ENCODE measurements around the gene INSIG2. TPM values are rescaled to one million over a fixed set of nuclear protein-coding genes. Genes with fewer than 3 reads are reported as not detected.

The INSIG2 gene
- polyA plus RNA-seq, 3 donors: 32.0 to 33.1 (median 32.1) TPM

DNA sequence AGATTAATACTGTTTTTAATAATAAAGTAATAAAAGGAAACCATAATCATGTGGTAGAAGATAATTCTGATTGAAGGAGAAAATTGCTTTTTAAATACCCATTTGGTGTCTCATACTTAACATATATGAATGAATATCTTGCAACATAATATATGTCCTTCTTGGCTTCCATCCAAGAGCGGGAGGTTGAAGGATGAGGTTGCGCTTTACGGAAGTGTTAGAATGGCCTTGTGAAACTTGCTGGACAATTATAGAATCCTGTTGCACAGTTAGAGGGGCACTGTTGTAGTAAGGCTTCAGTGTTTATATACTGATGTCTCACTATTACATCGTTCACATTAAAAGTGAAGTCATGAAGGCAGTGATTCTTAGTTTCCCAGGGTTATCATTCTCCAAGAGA is 9.4 kb downstream of the INSIG2 start:
- DNase-seq (ENCODE audit: low read depth in 3 of 3, low spot score in 2 of 3): no peak

DNA sequence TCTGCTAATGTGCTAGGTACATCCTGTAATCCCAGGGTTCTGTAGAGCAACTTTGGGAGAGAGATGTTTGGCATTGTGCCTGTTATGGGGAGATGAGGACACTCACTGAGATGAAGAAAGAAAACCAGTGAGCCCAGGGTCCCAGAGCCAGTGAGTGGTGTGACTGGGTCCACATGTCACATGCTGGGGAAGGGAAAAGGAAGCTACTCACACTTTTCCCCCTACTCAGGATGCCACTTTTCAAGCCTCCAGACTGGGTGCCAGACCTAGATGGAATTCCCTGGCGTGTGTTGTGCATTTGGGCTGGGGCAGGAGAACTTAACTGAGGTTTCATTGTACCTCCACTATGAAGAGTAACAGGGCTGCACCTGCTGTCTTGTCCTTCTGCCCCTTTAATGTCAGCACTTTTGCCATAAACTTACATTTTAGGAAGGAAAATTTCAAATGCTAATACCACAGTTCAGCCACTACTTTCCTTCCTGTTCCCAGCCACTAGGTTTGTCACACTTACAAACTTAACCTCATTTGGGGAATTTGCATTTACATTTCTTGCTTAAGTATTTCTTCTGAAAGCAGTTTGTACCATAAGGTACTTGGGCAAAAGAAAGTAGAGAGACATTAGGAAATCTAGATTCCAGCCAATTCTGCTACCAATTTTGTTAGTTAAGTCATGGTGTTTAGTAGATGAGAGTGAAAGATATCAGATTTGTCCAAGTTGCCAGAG is 10.2 kb downstream of the INSIG2 start:
- no peak for DNase-seq (ENCODE audit: low read depth in 3 of 3, low spot score in 2 of 3)

DNA sequence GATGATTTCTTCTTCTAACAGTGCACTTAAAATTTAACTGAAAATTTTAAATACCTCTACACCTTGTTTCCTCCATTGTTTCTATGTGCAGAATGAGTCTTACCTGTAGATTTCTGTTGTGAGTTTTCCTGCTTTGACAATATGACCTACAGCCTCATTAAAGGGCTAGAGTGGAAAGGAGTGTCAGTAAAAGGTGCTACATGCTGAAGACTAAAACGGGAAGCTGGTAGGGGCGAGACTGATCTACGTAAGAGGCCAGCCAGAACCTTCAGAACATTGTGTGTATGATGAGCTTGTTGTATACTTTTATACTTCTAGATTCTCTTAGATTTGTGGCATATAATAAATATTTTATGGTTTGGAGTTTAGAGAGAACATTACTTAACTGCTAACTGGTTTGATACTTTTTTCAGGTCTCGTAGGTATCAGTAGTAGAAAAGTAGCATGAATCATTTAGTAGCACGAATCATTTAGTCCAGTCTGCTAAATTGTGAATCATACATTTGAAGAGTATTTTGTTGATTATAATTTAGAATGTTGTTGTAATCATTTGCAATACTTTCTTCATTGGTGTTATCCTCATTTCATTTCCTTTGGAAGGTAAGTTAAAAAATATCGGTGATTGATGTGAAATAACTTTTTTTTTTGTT is 14.3 kb downstream of the INSIG2 start:
- no peak for DNase-seq (ENCODE audit: low read depth in 3 of 3, low spot score in 2 of 3)

DNA sequence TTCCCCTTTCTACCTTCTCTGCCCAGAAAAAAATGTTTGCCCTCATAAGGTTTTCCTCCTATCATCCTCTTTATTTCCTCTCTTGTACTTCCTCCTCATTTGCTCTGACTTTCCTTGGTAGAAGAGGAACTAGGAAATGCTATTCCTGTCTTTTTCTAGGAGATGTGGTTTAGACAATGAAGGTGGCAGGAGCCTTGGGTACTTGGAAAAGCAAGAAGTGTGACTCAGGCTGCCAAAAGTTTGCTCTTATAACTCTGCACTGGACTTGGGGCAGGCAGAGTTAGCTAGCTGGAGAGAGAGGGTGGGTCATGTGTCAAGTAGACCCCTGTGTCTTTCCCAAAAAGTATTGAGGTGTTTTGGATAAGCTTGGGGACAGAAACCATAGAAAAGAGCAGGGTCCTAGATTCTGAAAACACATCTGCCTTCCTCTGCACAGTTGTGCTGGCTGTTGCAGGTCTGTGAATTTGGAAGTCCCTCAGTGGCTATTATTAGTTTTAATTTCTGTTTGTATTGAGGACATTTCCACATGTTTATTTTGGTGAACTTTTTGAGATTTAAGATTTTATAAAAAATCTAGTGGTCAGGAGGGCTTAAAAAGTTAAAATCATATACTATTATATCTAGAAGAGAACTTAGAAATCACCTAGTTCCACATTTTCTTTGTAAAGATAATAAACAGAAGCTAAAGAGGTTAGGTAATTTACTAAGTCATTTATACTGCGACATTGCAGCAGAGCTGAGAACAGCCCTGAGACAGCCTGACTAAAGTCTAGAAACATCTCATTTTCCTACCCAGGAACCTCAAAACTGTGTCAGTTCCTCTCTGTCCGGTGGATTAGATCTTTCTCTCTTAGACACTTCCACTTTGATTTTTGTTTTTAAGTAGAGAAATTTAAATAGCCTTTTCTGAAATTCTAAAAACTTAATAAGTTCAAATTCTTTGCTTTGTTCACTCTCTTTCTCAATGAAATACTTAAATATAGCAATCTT is 16.0 kb downstream of the INSIG2 start:
- DNase-seq (ENCODE audit: low read depth in 3 of 3, low spot score in 2 of 3): no peak

DNA sequence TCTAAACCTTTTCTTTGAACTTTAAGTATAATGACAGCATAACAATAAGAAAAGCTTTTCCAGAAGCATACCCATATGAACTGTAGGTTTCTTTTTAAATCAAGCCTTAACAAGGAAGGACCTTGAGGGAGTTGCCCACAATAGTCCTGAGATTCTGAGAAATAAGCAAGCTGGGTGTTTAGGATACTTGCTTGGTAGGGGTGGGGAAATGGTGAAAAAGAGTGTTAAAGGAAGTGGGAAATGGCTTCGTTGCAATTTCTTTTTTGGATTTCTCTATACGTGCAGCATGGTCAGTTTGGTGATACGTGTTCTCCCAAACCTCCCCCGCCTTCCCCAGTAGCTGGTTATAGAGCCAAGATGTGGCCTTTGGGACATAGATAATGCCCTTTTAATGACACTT is 17.2 kb downstream of the INSIG2 start:
- no peak for DNase-seq (ENCODE audit: low read depth in 3 of 3, low spot score in 2 of 3)

DNA sequence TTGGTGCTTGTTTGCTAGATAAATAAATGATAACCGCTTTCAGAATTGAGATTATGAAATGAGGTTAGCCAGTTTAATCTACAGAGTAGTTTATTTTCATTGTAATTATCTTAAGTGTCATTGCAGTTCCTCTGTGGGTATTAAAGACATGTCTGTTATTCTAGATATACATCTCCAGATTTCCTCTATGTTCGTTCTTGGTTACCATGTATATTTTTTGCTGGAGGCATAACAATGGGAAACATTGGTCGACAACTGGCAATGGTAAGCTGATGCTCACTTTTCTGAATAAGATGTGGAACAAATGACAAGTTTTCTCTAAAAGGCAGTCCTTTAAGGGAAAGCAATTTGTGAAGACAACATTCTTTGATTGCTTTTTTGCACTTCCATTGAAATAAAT is 18.7 kb downstream of the INSIG2 start:
- no peak for DNase-seq (ENCODE audit: low read depth in 3 of 3, low spot score in 2 of 3)

DNA sequence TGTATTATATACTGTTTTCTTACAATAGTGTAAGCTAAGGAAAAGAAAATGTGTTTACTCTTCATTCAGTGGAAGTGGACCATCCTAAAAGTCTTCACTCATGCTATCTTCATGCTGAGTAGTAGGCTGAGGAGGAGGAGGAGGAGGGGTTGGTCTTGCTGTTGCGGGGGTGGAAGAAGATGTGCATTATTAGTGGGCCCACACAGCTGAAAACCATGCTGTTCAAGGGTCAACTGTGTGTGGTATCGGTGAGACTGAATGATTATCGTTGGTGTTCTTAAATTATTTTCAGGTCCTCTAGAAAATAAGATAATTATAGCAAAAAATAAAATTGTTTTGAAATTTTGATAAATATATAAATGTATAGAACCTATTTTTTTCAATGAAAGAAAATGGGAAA is 22.0 kb downstream of the INSIG2 start:
- no peak for DNase-seq (ENCODE audit: low read depth in 3 of 3, low spot score in 2 of 3)

DNA sequence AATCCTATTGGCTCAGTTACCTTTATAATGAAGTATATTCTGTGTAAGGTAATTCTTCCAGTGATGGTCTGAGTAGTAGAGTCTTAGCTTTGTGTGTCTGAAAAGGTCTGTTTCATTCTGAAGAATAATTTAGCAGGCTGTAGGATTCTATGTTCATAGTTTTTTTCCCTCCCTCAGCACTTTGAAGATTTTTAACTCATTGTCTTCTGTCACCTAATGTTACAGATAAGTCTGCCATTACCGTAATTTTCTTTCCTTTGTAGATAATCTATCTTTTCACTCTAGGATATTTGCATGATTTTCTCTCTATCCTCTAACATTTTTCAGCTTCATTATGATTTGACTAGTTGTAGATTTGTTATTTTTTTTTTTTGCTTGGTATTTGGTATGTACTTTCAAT is 22.7 kb downstream of the INSIG2 start:
- no peak for DNase-seq (ENCODE audit: low read depth in 3 of 3, low spot score in 2 of 3)

DNA sequence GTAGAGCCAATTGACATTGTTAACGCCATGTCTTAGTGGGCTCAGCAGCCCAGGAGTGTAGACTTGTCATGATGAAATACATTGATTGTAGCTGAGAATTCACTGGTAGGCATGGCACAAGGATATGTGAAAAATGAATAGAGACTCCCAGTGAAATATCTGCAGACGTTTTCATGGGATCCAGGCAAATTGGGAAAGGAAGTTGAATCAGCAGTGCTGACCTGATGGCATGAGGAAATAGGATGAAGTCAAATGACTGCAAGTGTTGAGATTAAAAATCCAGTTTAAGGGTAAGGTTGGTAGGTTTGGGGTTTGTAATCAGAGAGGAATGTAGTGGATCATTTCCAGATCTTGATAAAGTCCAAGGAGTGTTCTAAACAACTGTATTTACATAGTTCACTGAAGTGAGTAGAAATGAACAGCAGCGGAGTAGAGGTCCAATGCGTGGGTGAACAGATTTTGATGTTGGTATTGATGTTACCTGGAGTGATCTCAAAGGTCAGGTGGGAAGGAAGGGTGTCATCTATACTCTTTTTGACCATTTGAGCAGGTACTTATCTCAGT is 24.6 kb downstream of the INSIG2 start:
- peak in 1 of 3 donors; percentile 16 for DNase-seq (ENCODE audit: low read depth in 3 of 3, low spot score in 2 of 3)

DNA sequence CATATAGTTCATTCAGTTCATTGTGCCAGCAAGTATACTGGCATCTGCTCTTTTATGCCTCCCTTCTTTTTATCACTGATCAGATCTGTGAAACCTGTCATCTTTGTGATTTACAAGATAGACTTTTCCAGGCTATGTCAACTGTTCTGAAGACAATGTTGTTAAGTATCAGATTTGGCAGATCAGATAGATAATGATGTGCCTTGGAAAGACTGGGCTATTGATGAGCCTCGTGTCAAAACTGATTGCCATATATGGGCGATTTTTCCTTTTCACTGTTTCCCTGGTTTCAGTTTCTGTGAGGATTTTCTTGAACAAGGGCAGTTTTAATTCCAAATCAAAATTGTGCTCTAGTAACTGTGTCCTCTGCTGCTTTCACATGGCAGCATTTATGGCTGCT is 26.6 kb downstream of the INSIG2 start:
- no peak for DNase-seq (ENCODE audit: low read depth in 3 of 3, low spot score in 2 of 3)

DNA sequence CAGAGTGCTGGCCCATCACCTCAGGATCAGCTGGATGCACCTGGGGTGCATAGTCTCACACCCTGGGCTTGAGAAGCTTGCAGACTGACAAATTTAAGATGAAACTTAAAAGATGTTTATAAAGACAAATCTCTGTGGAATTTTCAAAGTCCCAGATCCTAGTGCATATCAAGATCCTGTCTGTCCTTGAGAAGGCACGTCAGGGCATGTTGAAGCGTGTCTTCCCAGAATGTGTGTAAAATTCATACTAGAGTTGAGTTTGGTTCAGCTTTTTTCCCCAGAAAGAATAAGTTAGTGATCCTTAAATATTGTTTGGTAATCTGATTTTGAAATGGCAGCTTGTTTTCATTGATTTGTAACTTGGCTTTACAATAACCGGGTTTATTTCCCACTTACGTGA is 27.5 kb downstream of the INSIG2 start:
- DNase-seq (ENCODE audit: low read depth in 3 of 3, low spot score in 2 of 3): no peak

DNA sequence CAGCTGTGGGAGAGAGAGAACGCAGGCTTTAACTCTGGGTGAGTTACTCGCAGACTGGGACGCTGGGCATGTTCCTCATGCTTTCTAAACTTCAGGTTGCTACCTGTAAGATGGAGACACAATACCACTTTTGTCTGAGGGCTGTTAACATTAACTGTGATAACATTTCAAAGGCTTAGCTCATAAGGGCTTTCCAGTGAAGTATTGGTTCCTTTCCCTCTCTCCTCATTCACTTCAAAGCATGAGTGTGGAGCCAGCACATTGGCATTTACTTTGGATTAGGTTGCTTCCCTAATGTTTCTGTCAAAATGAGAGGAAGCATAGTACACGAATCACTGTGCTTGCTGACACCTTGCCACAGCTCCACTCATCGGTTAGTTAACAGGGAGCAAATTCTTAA is 30.2 kb downstream of the INSIG2 start:
- DNase-seq (ENCODE audit: low read depth in 3 of 3, low spot score in 2 of 3): no peak

DNA sequence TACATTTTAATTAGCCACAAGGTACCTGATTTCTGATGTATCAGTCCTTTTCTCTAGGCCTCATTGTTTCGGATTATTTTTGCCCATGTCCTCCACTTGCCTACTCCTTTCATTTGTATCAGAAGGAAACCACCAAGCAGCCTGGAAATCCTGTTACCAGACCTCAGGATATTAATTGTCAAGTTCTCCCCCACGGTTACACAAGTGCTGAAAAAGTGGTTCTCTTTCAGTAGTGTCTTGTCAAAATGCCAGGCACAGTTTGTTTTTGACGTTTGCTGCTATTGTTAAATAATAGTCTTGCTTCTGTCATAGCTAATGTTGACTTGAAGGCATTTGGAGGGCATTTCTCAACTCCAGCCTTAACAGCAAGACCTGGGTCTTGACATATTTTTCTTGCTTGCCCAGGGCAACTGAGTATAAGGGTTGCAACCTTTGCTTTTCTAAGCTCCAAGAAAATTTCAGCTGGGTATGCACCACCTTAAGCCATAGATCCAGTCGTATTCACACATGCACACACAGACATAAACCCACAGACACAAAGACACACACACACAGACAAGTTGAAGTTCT is 31.0 kb downstream of the INSIG2 start:
- DNase-seq (ENCODE audit: low read depth in 3 of 3, low spot score in 2 of 3): no peak

DNA sequence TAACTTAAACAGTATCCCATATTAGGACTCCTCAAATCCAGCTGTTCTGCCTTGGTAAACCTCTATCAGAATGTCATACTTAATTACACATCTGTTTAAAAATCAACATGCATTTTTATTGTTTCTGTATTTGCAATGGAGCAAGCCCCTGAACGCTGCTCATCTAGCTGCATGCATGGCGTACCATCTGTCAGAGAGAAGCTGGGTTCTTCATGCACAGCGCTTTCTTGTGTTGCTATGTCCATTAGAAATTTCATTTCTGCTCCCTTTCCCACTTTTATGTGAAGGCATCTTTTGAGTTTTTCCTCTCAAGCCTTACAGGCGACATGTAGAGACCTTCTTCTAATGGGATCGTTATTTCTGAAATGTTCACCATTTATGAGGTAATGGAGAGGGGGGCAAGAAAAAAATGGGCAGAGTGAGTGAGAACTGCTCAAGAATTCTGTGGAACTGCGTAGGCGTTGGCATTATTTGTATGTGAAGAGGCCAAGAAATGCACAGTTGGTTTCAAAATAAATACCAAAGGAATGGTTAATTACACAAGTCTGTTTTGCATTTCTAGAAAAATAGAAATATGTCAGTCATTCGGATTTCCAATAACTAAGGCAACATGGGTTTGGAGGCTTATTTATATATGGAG is 31.6 kb downstream of the INSIG2 start:
- no peak for DNase-seq (ENCODE audit: low read depth in 3 of 3, low spot score in 2 of 3)

DNA sequence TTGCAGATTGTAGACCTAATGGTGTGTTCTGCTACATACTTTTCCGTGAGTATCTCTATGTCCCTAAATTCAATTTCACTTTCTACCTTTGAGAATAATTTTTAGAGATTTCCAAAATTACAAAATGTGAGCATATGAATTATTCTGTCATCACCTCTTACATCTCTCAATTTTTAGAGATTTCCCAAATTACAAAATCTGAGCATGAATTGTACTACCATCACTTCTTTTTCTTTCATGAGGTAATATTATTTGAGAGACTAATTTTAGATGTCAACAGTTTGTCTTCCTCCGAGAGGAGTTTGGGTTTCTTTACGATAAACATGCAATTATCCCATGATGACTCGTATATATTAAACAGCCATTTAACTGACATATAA is 32.1 kb downstream of the INSIG2 start:
- DNase-seq (ENCODE audit: low read depth in 3 of 3, low spot score in 2 of 3): no peak

DNA sequence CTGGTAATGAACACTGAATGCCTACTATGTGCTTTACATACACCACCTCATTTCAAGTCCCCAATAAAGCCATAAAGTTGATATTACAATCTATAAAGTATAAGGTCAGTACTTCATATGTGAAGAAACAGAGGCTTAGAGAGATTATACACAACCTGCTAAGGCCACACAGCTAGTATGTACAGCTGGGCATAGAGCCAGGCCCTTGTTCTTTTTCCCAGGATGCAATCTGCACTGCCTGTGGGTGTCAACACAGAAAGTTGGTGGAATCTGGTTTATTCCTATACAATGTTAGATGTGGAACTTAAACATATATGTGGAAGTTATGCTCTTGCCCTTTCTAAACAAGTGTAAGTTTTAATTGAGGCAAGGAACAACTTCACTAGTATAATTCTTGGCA is 32.8 kb downstream of the INSIG2 start:
- no peak for DNase-seq (ENCODE audit: low read depth in 3 of 3, low spot score in 2 of 3)

DNA sequence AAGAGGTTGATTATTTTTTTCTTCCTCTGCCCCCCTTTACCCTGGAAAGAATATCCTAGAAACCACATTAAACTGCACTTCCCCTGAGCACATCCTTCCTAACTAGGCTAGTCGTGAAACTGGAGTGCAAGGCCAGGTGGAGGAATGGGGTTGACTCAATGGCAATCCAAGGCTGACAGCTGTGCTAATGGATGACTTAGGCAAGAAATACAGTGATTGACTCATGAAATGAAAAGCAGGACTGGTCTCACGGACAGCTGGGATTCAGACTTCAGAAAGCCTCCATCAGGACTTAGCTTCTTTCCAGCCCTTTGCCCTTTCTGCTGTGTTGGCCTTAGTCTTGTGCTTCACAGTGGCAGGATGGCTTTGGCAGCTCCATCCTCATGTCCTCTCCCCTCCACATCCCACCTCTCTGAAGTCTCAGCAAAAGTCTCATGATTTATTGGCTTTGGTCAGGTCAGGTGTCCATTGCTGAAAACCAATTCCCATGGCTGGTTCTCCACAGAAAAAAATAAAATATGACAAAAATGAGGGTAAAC is 33.8 kb downstream of the INSIG2 start:
- DNase-seq (ENCODE audit: low read depth in 3 of 3, low spot score in 2 of 3): no peak

DNA sequence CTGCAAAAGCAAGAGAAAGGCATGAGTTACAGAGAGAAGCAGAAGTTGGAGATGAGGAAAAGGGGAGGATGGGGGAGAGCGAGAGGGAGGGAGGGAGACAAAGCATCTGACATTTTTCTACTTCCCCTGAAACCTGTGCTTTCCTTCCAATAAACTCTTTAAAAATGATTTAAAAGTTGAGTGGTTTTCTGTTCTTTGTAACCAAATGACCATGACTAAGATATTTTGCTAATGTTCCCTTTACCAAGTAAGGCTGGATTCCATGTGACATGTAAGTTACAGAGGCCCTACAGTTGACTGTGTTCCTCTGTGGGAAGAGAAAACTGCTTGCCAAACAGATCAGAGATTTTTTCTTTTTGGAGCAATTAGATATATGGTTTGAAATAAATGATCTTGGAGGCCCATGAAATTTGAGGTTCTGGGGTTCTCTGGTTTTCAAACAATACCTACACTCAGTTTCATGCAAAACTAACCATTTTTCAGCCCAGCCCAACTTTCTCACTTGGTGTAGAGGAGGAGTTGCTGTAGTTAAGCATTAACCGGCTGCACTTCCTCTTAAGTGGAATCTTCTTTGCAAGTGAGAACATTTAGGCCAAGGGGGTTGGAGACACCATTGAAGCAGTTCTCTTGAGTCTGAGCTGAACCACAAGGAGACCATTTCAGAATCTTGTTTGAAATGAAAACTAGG is 34.5 kb downstream of the INSIG2 start:
- DNase-seq (ENCODE audit: low read depth in 3 of 3, low spot score in 2 of 3): no peak

DNA sequence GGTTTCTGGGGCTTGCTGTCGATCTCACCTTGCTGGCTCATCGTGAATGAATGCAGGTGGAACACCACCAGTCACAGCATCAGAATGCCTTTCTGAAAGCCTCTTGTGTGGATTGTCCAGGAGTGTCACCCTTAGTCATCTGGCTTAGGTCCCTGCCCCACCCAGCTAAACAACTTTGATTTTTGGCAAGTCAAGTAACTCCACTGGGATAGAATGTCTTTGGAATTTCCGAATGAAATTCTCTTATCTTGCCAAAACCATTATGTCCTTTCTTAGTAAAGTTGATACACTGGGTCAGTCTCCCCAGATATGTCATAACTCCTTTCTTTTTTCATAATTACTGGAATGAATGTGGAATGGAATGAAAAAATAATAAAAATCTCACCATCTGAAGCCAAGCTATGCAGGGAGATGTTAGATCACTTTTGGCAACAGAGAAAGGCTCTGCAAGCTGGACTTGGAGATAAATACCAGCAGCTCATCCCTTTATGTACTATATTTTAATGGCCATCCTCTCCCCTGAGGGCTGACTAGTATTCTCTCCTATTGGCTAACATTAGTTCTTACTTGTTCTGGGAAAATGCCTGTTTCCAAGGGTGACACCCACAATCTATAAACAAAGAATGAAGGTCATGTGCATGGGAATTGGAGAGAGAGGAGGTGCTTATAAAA is 35.4 kb downstream of the INSIG2 start:
- DNase-seq (ENCODE audit: low read depth in 3 of 3, low spot score in 2 of 3): no peak

Measured in right renal cortex interstitium (tissue), 3 donors.